NCI-H2171 (cell line): ENCODE measurements around the gene TMEM222.
"Not testable (repeated sequence)": the region's sequence is repeated elsewhere in the genome, so short reads cannot be mapped to it uniquely, and the experiment has no call there.

ENCODE experiments used
- DNase-seq: peaks from one replicate; lab custom pipeline; 2025; lab: John Stamatoyannopoulos, UW

The TMEM222 gene

GRCh38 chr1:27380766-27381733, 59.1 kb downstream of the TMEM222 start:
- DNase-seq, result no peak

DNA sequence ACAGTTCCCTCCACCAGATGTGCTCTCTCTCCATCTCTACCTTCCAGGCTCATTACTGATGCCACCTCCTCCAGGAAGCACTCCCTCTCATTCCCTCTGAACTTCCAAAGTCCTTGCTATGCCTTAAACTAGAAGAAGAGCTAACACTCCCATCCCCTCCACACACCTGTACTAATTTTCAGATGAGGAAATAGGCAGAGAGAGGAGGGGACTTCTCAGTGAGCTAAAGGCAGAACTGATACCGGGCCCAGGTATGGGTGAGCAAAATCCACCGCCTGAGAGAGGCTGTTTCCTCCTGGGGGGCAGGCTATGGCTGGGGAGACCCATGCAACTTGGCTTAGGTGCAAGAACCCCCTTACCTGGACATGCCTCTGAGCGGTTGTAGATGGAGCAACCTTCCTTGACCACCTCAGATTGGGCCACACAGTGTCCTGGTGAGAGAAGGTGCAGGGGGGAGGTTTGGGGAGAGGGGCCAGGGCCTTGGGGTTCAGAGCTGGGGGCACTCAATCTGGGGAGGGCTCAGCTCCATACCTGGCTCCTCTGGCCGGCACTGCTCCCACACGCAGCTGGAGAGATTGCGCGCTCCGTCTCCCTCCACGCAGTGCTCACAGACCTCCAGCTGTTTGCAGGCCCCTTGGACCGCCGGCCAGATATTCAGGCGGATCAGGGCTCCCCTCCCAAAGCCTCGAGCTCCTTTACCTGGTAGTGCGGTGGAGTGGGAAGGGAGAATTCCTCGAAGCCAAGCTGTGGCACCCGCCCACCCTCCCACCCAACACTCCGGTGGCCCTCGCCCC, 60.2 kb downstream of the TMEM222 start:
- no peak for DNase-seq

GRCh38 chr1:27383039-27383605, 61.2 kb downstream of the TMEM222 start, which contains the start of gene CD164L2:
CD164L2 (minus strand) TSS chr1:27383333; CDS start chr1:27383239, 94 bp downstream.
- DNase-seq, result peak; percentile 22

DNA sequence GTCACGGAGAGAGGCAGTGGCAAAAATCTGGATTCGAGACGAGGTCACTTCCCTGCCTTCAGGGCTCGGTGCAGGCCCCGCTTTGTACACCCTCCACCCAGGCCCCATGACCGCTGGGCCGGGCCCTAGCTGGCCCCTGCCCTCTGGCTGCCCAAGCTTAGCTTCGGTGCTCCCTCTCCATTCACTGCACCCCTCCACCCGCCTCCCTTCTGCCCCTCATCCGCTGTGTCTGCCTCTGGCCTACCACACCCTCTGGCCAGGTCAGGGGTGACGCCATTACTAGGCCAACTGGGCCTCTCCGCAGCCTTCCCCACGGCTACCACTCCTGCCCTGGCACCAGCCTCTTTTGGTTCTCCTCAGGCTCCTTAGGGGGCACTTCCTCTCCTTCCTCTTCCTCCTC, 61.7 kb downstream of the TMEM222 start:
- no peak for DNase-seq

DNA sequence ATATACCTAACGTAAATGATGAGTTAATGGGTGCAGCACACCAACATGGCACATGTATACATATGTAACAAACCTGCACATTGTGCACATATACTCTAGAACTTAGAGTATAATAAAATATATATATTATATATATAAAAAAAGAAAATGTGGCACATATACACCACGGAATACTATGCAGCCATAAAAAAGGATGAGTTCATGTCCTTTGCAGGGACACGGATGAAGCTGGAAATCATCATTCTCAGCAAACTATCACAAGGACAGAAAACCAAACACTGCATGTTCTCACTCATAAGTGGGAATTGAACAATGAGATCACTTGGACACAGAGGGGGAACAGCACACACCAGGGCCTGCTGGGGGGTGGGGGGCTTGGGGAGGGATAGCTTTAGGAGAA, 62.8 kb downstream of the TMEM222 start:
- DNase-seq, result not testable (repeated sequence)
